Mesendoderm (in vitro differentiated cells): Measurements from ENCODE around the gene RBBP8.

Experiments used
- DNase-seq: peaks from one replicate; pipeline ENCODE4 v3.0.0; 2013
- H2AK5ac ChIP-seq: 2 replicates; pipeline ENCODE4 v1.6.1; 2013; ENCODE audit warnings: low read length, inconsistent platforms
- H2BK120ac ChIP-seq: 2 replicates; pipeline ENCODE4 v1.6.1; 2013; ENCODE audit warnings: low read depth, mild to moderate bottlenecking, low read length, moderate library complexity, mixed read lengths
- H2BK15ac ChIP-seq: replicated peaks from 2 replicates; pipeline ENCODE4 v1.6.1; 2013; ENCODE audit warnings: low read depth, mild to moderate bottlenecking, moderate library complexity
- H2BK5ac ChIP-seq: 2 replicates; pipeline ENCODE4 v1.6.1; 2013; ENCODE audit warnings: low read length, inconsistent platforms
- H3K18ac ChIP-seq: 2 replicates; pipeline ENCODE4 v1.6.1; 2013; ENCODE audit warnings: mild to moderate bottlenecking, low read length, mixed read lengths
- H3K23ac ChIP-seq: one replicate; pipeline ENCODE4 v1.6.1; 2013; ENCODE audit warnings: low read length
- H3K27ac ChIP-seq: 2 replicates; pipeline ENCODE4 v1.5.1; 2013; ENCODE audit warnings: low read depth, mild to moderate bottlenecking, inconsistent platforms, low read length, moderate library complexity
- H3K27me3 ChIP-seq: 2 replicates; pipeline ENCODE4 v1.6.1; 2013; ENCODE audit warnings: low read length, control low read depth, mild to moderate bottlenecking, inconsistent platforms; ENCODE audit not compliant: insufficient read depth, poor library complexity
- H3K36me3 ChIP-seq: 2 replicates; pipeline ENCODE4 v1.6.1; 2013; ENCODE audit warnings: low read length, inconsistent platforms; ENCODE audit not compliant: control insufficient read depth, insufficient read depth
- H3K4ac ChIP-seq: one replicate; pipeline ENCODE4 v1.6.1; 2013; ENCODE audit warnings: low read depth, mild to moderate bottlenecking, low read length, moderate library complexity
- H3K4me1 ChIP-seq: 2 replicates; pipeline ENCODE4 v1.6.1; 2013; ENCODE audit warnings: low read depth, low read length, inconsistent platforms; ENCODE audit not compliant: control insufficient read depth
- H3K4me2 ChIP-seq: 2 replicates; pipeline ENCODE4 v1.6.1; 2013; ENCODE audit warnings: low read length
- H3K4me3 ChIP-seq: 2 replicates; pipeline ENCODE4 v1.5.1; 2013; ENCODE audit warnings: mild to moderate bottlenecking, low read length
- H3K56ac ChIP-seq: one replicate; pipeline ENCODE4 v1.6.1; 2013; ENCODE audit warnings: low read length
- H3K79me1 ChIP-seq: 2 replicates; pipeline ENCODE4 v1.6.1; 2013; ENCODE audit warnings: low read length, inconsistent platforms
- H3K79me2 ChIP-seq: 2 replicates; pipeline ENCODE4 v1.6.1; 2013; ENCODE audit warnings: mild to moderate bottlenecking, low read length; ENCODE audit not compliant: control insufficient read depth, insufficient read depth
- H3K9ac ChIP-seq: 2 replicates; pipeline ENCODE4 v1.6.1; 2013; ENCODE audit warnings: low read length, inconsistent platforms
- H4K5ac ChIP-seq: one replicate; pipeline ENCODE4 v1.6.1; 2013; ENCODE audit warnings: low read length
- H4K8ac ChIP-seq: one replicate; pipeline ENCODE4 v1.6.1; 2013; ENCODE audit warnings: low read depth, mild to moderate bottlenecking, control low read depth, low read length, moderate library complexity
- WGBS: extraction: QIAGEN DNeasy Blood & Tissue Kit; methylation state at CpG from one replicate; pipeline ENCODE4 v1.1.7; 2013; ENCODE audit warnings: low lambda C conversion rate, missing lambda C conversion rate; ENCODE audit not compliant: insufficient coverage; ENCODE audit errors: extremely low coverage; 5-methylcytosine and 5-hydroxymethylcytosine counted together

RBBP8 gene

GRCh38 chr18:23042133-23042532, 109.0 kb downstream of the RBBP8 start:
- no peaks in the 10 kb centered on the region for H3K4me1 ChIP-seq
- H2BK15ac ChIP-seq: no peak overlapping the region
- H2BK120ac ChIP-seq: no peak overlapping the region
- H2AK5ac ChIP-seq: no peak overlapping the region
- no peak overlapping the region for H2BK5ac ChIP-seq
- no peak overlapping the region for H3K4me3 ChIP-seq
- no peak overlapping the region for H3K27ac ChIP-seq
- no peak for DNase-seq
- no peak overlapping the region for H3K23ac ChIP-seq
- H3K36me3 ChIP-seq: no peaks in the 10 kb centered on the region
- no peak overlapping the region for H3K56ac ChIP-seq
- H3K18ac ChIP-seq: no peak overlapping the region
- no peaks in the 10 kb centered on the region for H3K27me3 ChIP-seq
- no peaks in the 10 kb centered on the region for H3K79me1 ChIP-seq
- H3K79me2 ChIP-seq: no peaks in the 10 kb centered on the region
- no peak overlapping the region for H4K8ac ChIP-seq
- no peak overlapping the region for H4K5ac ChIP-seq
- H3K4me2 ChIP-seq: no peak overlapping the region
- H3K4ac ChIP-seq: no peak overlapping the region
- H3K9ac ChIP-seq: no peak overlapping the region

GRCh38 chr18:23043803-23044376, 110.8 kb downstream of the RBBP8 start:
- WGBS: no CpG with 5 or more reads among the region's 7 CpGs
- no peak overlapping the region for H3K23ac ChIP-seq
- H3K79me1 ChIP-seq: no peaks in the 10 kb centered on the region
- no peaks in the 10 kb centered on the region for H3K36me3 ChIP-seq
- no peak overlapping the region for H2AK5ac ChIP-seq
- no peak overlapping the region for H3K4ac ChIP-seq
- no peaks in the 10 kb centered on the region for H3K4me1 ChIP-seq
- no peak overlapping the region for H3K9ac ChIP-seq
- DNase-seq: no peak
- H4K5ac ChIP-seq: no peak overlapping the region
- H2BK15ac ChIP-seq: no peak overlapping the region
- no peaks in the 10 kb centered on the region for H3K27me3 ChIP-seq
- no peak overlapping the region for H3K18ac ChIP-seq
- no peak overlapping the region for H2BK5ac ChIP-seq
- H3K4me3 ChIP-seq: no peak overlapping the region
- no peaks in the 10 kb centered on the region for H3K79me2 ChIP-seq
- H3K4me2 ChIP-seq: no peak overlapping the region
- H4K8ac ChIP-seq: no peak overlapping the region
- H3K27ac ChIP-seq: no peak overlapping the region
- H3K56ac ChIP-seq: no peak overlapping the region
- no peak overlapping the region for H2BK120ac ChIP-seq

- no peaks in the 10 kb centered on the region for H3K79me2 ChIP-seq
- WGBS: no CpG with 5 or more reads among the region's 5 CpGs
Observed at GRCh38 chr18:23049698-23050373, 116.7 kb downstream of the RBBP8 start.

GRCh38 chr18:23053776-23054457, 120.8 kb downstream of the RBBP8 start:
- Histone ChIP-seq H3K4me1 (no peaks in the 10 kb centered on the region), H2BK15ac (no peak overlapping the region), H3K4ac (no peak overlapping the region), H2BK5ac (no peak overlapping the region), H2BK120ac (no peak overlapping the region), H3K27me3 (no peaks in the 10 kb centered on the region), H3K79me2 (no peaks in the 10 kb centered on the region), H2AK5ac (no peak overlapping the region), H3K23ac (no peak overlapping the region), H3K36me3 (no peaks in the 10 kb centered on the region), H3K79me1 (no peaks in the 10 kb centered on the region), H3K4me2 (no peak overlapping the region), H3K18ac (no peak overlapping the region), H3K27ac (no peak overlapping the region), H3K56ac (peak overlapping the region; percentile 22), H4K5ac (no peak overlapping the region), H4K8ac (no peak overlapping the region), H3K9ac (no peak overlapping the region), H3K4me3 (no peak overlapping the region)
- peak; percentile 98 for DNase-seq
- no CpG with 5 or more reads among the region's 15 CpGs for WGBS

More at GRCh38 chr18:23049698-23050373, 116.7 kb downstream of the RBBP8 start:
- no peak overlapping the region for H2BK15ac ChIP-seq
- H3K9ac ChIP-seq: no peak overlapping the region
- H3K4me2 ChIP-seq: no peak overlapping the region
- H2BK5ac ChIP-seq: no peak overlapping the region
- H3K4ac ChIP-seq: no peak overlapping the region
- H2AK5ac ChIP-seq: no peak overlapping the region
- DNase-seq: peak; percentile 42
- no peak overlapping the region for H4K8ac ChIP-seq
- no peak overlapping the region for H2BK120ac ChIP-seq
- H3K4me1 ChIP-seq: no peaks in the 10 kb centered on the region
- H3K27me3 ChIP-seq: no peaks in the 10 kb centered on the region
- H3K23ac ChIP-seq: no peak overlapping the region
- H3K4me3 ChIP-seq: no peak overlapping the region
- H3K27ac ChIP-seq: no peak overlapping the region
- no peak overlapping the region for H4K5ac ChIP-seq
- no peaks in the 10 kb centered on the region for H3K36me3 ChIP-seq
- H3K56ac ChIP-seq: no peak overlapping the region
- H3K79me1 ChIP-seq: no peaks in the 10 kb centered on the region
- no peak overlapping the region for H3K18ac ChIP-seq

- Histone ChIP-seq H3K18ac (no peak overlapping the region), H2BK5ac (no peak overlapping the region), H3K4me1 (no peaks in the 10 kb centered on the region), H3K79me1 (no peaks in the 10 kb centered on the region), H4K5ac (no peak overlapping the region), H3K9ac (no peak overlapping the region), H3K56ac (no peak overlapping the region), H2AK5ac (no peak overlapping the region), H4K8ac (no peak overlapping the region), H3K27ac (no peak overlapping the region), H3K36me3 (no peaks in the 10 kb centered on the region), H3K79me2 (no peaks in the 10 kb centered on the region), H3K23ac (no peak overlapping the region), H3K27me3 (no peaks in the 10 kb centered on the region), H2BK15ac (no peak overlapping the region), H3K4me2 (no peak overlapping the region), H3K4me3 (no peak overlapping the region), H3K4ac (no peak overlapping the region), H2BK120ac (no peak overlapping the region)
- no CpG with 5 or more reads among the region's 6 CpGs for WGBS
- DNase-seq: no peak
Observed at GRCh38 chr18:23054553-23054952, 121.4 kb downstream of the RBBP8 start.
